HL-60 (cell line): ENCODE measurements around the gene CYP4V2.
"Not testable (repeated sequence)": the region's sequence is repeated elsewhere in the genome, so short reads cannot be mapped to it uniquely, and the experiment has no call there.

Source experiments
- DNase-seq, 2 experiments: peaks; one replicate each; pipeline ENCODE4 v3.0.0-alpha.2; 2010 to 2020; ENCODE audit warnings: low read depth in 1 of 2, low spot score in 1 of 2
- H3K27ac ChIP-seq: fragments of 250-450 bp; sonication (Bioruptor Pico); replicated peaks from 2 replicates; pipeline ENCODE4 v1.5.1; 2020; ENCODE audit warnings: mild to moderate bottlenecking, moderate library complexity
- H3K27me3 ChIP-seq: fragments of 250-450 bp; sonication (Bioruptor Pico); 2 replicates; pipeline ENCODE4 v1.5.1; 2021; ENCODE audit warnings: mild to moderate bottlenecking, moderate library complexity; ENCODE audit not compliant: insufficient read depth, poor library complexity, severe bottlenecking
- H3K4me3 ChIP-seq: replicated peaks from 2 replicates; pipeline ENCODE4 v1.5.1; 2011; ENCODE audit warnings: mild to moderate bottlenecking, control low read depth, low read length; ENCODE audit not compliant: insufficient read depth
- GABPA ChIP-seq: IDR thresholded peaks from 2 replicates; pipeline ENCODE4 v1.6.1; 2012; ENCODE audit warnings: low read depth
- POLR2AphosphoS5 ChIP-seq: IDR thresholded peaks from 2 replicates; pipeline ENCODE4 v1.6.1; 2012; ENCODE audit warnings: low read depth
- SPI1 ChIP-seq: IDR thresholded peaks from 2 replicates; pipeline ENCODE4 v1.6.1; 2012; ENCODE audit warnings: low read depth, mild to moderate bottlenecking, borderline replicate concordance
- TF ChIP-seq, protein P1 (sequence below): IDR thresholded peaks from one replicate; pipeline ENCODE4 v1.5.1; 2011; ENCODE audit warnings: low read length, control low read depth, inconsistent platforms; ENCODE audit not compliant: insufficient read depth
- TF ChIP-seq, protein P2 (sequence below): IDR thresholded peaks from 2 replicates; pipeline ENCODE4 v1.6.1; 2012; ENCODE audit warnings: low read depth; ENCODE audit not compliant: insufficient replicate concordance

CYP4V2 gene

DNA sequence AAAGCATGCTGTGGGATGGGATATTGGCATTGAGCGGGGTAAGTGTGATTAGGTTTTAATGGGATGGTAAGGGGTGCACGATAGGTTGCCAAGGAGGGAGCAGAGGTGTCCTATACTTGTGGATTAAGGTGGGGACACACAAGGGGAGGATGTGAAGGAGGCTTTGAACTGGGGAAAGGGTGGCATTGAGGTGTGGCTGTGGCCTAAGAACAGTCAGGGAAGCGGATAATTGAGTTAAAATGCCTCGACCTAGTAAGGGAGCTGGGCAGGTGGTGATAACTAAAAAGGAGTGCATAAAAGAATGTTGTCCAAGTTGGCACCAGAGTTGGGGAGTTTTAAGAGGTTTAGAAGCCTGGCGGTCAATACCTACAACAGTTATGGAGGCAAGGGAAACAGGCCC is 53.5 kb downstream of the CYP4V2 start:
- TF ChIP-seq GABPA (no peak), SPI1 (no peak), POLR2AphosphoS5 (no peak)
- TF ChIP-seq, protein P1, sequence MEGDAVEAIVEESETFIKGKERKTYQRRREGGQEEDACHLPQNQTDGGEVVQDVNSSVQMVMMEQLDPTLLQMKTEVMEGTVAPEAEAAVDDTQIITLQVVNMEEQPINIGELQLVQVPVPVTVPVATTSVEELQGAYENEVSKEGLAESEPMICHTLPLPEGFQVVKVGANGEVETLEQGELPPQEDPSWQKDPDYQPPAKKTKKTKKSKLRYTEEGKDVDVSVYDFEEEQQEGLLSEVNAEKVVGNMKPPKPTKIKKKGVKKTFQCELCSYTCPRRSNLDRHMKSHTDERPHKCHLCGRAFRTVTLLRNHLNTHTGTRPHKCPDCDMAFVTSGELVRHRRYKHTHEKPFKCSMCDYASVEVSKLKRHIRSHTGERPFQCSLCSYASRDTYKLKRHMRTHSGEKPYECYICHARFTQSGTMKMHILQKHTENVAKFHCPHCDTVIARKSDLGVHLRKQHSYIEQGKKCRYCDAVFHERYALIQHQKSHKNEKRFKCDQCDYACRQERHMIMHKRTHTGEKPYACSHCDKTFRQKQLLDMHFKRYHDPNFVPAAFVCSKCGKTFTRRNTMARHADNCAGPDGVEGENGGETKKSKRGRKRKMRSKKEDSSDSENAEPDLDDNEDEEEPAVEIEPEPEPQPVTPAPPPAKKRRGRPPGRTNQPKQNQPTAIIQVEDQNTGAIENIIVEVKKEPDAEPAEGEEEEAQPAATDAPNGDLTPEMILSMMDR, result no peak
- TF ChIP-seq, protein P2, sequence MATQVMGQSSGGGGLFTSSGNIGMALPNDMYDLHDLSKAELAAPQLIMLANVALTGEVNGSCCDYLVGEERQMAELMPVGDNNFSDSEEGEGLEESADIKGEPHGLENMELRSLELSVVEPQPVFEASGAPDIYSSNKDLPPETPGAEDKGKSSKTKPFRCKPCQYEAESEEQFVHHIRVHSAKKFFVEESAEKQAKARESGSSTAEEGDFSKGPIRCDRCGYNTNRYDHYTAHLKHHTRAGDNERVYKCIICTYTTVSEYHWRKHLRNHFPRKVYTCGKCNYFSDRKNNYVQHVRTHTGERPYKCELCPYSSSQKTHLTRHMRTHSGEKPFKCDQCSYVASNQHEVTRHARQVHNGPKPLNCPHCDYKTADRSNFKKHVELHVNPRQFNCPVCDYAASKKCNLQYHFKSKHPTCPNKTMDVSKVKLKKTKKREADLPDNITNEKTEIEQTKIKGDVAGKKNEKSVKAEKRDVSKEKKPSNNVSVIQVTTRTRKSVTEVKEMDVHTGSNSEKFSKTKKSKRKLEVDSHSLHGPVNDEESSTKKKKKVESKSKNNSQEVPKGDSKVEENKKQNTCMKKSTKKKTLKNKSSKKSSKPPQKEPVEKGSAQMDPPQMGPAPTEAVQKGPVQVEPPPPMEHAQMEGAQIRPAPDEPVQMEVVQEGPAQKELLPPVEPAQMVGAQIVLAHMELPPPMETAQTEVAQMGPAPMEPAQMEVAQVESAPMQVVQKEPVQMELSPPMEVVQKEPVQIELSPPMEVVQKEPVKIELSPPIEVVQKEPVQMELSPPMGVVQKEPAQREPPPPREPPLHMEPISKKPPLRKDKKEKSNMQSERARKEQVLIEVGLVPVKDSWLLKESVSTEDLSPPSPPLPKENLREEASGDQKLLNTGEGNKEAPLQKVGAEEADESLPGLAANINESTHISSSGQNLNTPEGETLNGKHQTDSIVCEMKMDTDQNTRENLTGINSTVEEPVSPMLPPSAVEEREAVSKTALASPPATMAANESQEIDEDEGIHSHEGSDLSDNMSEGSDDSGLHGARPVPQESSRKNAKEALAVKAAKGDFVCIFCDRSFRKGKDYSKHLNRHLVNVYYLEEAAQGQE, result no peak
- DNase-seq, result no peak
- no peak overlapping the region for H3K27ac ChIP-seq
- H3K4me3 ChIP-seq, result no peak overlapping the region
- H3K27me3 ChIP-seq, result no peaks in the 10 kb centered on the region

DNA sequence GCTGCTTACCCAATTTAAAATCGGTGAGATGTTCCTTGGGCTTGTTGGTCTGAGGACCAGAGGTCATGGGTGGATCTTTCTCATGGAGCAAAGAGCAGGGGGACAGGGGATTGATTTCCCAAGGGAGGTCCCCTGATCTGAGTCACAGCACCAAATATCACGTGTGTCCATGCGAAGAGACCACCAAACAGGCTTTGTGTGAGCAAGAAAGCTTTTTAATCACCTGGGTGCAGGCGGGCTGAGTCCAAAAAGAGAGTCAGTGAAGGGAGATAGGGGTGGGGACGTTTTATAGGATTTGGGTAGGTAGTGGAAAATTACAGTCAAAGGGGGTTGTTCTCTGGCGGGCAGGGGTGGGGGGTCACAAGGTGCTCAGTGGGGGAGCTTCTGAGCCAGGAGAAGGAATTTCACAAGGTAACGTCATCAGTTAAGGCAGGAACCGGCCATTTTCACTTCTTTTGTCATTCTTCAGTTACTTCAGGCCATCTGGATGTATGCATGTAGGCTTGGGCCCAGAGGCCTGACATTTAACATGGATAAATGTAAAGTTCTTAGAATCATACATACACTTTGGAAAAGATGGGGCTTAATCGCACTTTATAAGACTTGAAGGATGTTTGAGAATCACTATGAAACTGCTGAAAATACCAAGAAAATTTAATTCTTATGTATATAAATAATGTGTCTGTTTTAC is 55.8 kb downstream of the CYP4V2 start:
- not testable (repeated sequence) for H3K4me3 ChIP-seq, H3K27ac ChIP-seq, H3K27me3 ChIP-seq, DNase-seq

DNA sequence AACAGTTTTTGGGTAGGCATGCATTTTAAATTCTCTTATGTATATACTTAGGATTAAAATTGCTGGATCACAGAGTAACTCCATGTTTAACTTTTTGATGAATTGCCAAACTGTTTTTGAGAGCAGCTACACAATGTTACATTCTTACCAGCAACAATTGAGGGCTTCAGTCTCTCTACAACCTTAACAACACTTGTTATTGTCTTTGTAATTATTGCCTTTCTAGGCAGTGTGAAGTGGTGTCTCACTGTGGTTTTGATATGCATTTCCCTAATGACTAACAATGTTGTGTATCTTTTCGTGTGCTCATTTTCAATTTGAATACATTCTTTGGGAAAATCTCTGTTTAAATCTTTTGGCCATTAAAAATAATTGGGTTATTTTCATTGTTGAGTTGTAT is 57.3 kb downstream of the CYP4V2 start:
- H3K27ac ChIP-seq, result no peak overlapping the region
- no peaks in the 10 kb centered on the region for H3K27me3 ChIP-seq
- no peak for DNase-seq
- TF ChIP-seq SPI1, result no peak
- TF ChIP-seq POLR2AphosphoS5, result no peak
- TF ChIP-seq GABPA, result no peak
- no peak overlapping the region for H3K4me3 ChIP-seq

DNA sequence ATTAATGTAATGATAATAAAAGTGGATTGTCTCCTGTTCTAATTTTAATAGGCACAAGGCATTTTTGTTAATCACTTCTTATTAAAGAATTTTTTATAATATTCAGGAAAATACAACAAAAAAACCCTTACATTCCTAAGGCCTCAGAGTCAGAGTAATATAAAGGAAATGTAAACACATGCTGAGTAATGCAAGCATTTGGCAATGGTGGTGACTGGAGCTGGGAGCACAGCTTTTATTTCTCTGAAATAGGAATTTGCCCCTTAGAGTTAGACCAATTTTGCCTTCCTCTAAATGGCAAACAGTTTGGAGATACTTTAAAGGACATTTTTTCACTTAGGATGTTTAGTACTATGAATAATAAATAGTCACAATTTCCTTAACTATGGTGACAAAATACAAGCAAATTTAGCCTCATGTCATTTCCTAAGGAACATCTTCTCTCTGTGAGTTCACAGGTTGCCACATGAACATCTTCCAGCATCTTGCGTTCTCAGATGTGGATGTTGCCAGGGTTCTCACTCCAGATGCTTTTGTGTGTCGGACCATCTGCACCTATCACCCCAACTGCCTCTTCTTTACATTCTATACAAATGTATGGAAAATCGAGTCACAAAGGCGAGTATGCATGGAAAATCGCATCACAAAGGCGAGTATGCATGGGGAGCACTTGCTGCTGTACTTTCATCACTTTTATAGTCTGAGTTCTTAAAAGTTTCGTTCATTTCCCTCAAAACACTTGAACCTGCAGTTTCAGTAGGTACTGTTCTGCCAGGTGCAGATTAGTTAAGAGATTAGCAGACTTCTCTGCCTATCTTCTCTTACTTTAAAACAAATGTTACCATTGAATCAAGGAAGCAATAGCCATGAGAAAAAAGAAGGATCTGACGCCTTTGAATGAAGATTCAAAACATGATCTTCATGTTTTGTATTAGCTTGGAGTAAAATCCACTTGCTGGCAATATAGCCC is 58.7 kb downstream of the CYP4V2 start:
- Histone ChIP-seq H3K27ac (no peak overlapping the region), H3K4me3 (no peak overlapping the region), H3K27me3 (no peaks in the 10 kb centered on the region)
- TF ChIP-seq GABPA, result no peak
- TF ChIP-seq, protein P2, result no peak
- no peak for TF ChIP-seq POLR2AphosphoS5
- TF ChIP-seq, protein P1, result no peak
- TF ChIP-seq SPI1, result no peak
- no peak for DNase-seq
